Esophagus squamous epithelium (tissue), 5 donors: Measurements from ENCODE around the gene NUP210L. TPM values are rescaled to one million over a fixed set of nuclear protein-coding genes. Genes with fewer than 3 reads are reported as not detected.
"Not testable (repeated sequence)": the region's sequence is repeated elsewhere in the genome, so short reads cannot be mapped to it uniquely, and the experiment has no call there.

Experiments used
- DNase-seq: peaks from one replicate; lab custom pipeline; 2025; lab: John Stamatoyannopoulos, UW
- H3K27ac ChIP-seq, 4 donors: fragments of 200-600 bp; sonication (generic); one replicate each; pipeline ENCODE4 v1.5.1; 2016 to 2019; ENCODE audit warnings: mild to moderate bottlenecking in 1 of 4
- H3K27me3 ChIP-seq, 4 donors: fragments of 200-600 bp; sonication (generic); 1 replicate in 3 of 4; 2 replicates in 1 of 4; pipeline versions ENCODE4 v1.5.1 to v1.6.0; 2017 to 2021; ENCODE audit warnings: antibody characterized with exemption in 1 of 4
- H3K36me3 ChIP-seq, 3 donors: fragments of 200-600 bp; sonication (generic); one replicate each; pipeline ENCODE4 v1.5.1; 2016 to 2019
- H3K4me1 ChIP-seq, 3 donors: fragments of 200-600 bp; sonication (generic); one replicate each; pipeline ENCODE4 v1.5.1; 2017 to 2019
- H3K4me3 ChIP-seq, 4 donors: fragments of 200-600 bp; sonication (generic); 1 replicate in 3 of 4; 2 replicates in 1 of 4; pipeline ENCODE4 v1.5.1; 2016 to 2019; ENCODE audit warnings: mild to moderate bottlenecking in 2 of 4, moderate library complexity in 1 of 4
- H3K9me3 ChIP-seq, 3 donors: fragments of 200-600 bp; sonication (generic); one replicate each; pipeline ENCODE4 v1.5.1; 2016 to 2019
- POLR2A ChIP-seq, 4 donors: fragments of 450-650 bp; IDR thresholded peaks; one replicate each; pipeline ENCODE4 v1.6.1; 2017; ENCODE audit warnings: antibody characterized with exemption in 4 of 4, mild to moderate bottlenecking in 4 of 4, moderate library complexity in 3 of 4
- WGBS, 2 donors: methylation state at CpG; one replicate each; pipeline ENCODE4 v1.1.5; 2018; 5-methylcytosine and 5-hydroxymethylcytosine counted together
- intact Hi-C: fragments of 100-400 bp; cut with DNase I; formaldehyde crosslinking; loops from one replicate; pipeline ENCODE4 v1.15.0; 2022
- total RNA-seq, 4 donors: library from RNA; depleted of rRNA; stranded (reverse); fragments of >200 nt; gene quantifications; one replicate each; pipeline ENCODE4 v1.1.0, GENCODE V29; 2016
- TF ChIP-seq, protein P1 (sequence below), 6 experiments: fragments of 450-650 bp in 4 of 6; fragments of 200-600 bp in 2 of 6; sonication (generic) in 2 of 6; IDR thresholded peaks; one replicate each; pipeline ENCODE4 v1.5.1; 2016 to 2019; ENCODE audit warnings: antibody characterized with exemption in 6 of 6, mild to moderate bottlenecking in 4 of 6, moderate library complexity in 4 of 6
- donor health status: DM: yes; HTN: yes; CAD: no.

NUP210L gene
- total RNA-seq, 4 donors from 2014 or later: 0.09 to 0.19 TPM; not detected in 2

DNA sequence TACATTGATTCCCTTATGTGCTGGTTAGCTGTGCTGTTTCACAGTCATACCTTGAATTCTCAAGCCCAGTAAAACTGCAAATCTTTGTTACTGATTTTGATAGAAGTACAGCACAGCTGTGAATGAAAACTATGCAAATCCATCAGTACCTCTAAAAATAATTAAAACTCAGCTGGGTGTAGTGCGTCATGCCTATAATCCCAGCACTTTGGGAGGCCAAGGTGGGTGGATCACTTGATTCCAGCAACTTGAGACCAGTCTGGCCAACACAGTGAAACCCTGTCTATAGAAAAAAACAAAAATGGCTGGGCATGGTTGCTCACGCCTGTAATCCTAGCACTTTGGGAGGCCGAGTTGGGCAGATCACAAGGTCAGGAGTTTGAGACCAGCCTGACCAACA is 61.2 kb downstream of the NUP210L start:
- Histone ChIP-seq H3K9me3 (no peaks in the 10 kb centered on the region), H3K27ac (no peak overlapping the region), H3K27me3 (no peaks in the 10 kb centered on the region), H3K4me1 (no peaks in the 10 kb centered on the region), H3K36me3 (no peaks in the 10 kb centered on the region), H3K4me3 (no peak overlapping the region)
- TF ChIP-seq, protein P1, sequence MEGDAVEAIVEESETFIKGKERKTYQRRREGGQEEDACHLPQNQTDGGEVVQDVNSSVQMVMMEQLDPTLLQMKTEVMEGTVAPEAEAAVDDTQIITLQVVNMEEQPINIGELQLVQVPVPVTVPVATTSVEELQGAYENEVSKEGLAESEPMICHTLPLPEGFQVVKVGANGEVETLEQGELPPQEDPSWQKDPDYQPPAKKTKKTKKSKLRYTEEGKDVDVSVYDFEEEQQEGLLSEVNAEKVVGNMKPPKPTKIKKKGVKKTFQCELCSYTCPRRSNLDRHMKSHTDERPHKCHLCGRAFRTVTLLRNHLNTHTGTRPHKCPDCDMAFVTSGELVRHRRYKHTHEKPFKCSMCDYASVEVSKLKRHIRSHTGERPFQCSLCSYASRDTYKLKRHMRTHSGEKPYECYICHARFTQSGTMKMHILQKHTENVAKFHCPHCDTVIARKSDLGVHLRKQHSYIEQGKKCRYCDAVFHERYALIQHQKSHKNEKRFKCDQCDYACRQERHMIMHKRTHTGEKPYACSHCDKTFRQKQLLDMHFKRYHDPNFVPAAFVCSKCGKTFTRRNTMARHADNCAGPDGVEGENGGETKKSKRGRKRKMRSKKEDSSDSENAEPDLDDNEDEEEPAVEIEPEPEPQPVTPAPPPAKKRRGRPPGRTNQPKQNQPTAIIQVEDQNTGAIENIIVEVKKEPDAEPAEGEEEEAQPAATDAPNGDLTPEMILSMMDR (IDR thresholded peaks at IDR 0.05): no peak
- TF ChIP-seq POLR2A (IDR thresholded peaks at IDR 0.05): no peak
- WGBS, 2 donors: 69 to 74% methylated on average over 3 of the region's 3 CpGs
- DNase-seq: no peak
- intact Hi-C loops: no loop called here

DNA sequence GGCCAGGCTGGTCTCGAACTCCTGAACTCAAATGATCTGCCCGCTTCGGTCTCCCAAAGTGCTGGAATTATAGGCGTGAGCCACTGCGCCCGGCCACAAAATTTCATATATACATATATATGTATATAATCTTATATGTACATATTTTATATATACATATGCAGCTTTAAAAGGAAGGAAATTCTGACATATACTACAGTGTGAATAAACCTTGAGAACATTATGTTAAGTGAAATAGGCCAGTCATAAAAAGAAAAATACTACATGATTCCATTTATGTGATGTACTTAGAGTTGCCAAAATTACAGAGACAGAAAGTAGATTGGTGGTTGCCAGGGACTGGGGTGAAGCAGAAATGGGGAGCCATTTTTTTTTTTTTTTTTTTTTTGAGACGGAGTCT is 63.2 kb downstream of the NUP210L start:
- H3K4me3 ChIP-seq: no peak overlapping the region
- WGBS, 2 donors: 92 to 96% methylated on average over 7 of the region's 7 CpGs
- DNase-seq: no peak
- H3K36me3 ChIP-seq: no peaks in the 10 kb centered on the region
- no peak overlapping the region for H3K27ac ChIP-seq
- intact Hi-C loops: no loop called here
- no peaks in the 10 kb centered on the region for H3K27me3 ChIP-seq
- no peak for TF ChIP-seq POLR2A (IDR thresholded peaks at IDR 0.05)
- TF ChIP-seq, protein P1 (IDR thresholded peaks at IDR 0.05): no peak
- H3K9me3 ChIP-seq: no peaks in the 10 kb centered on the region
- H3K4me1 ChIP-seq: no peaks in the 10 kb centered on the region

DNA sequence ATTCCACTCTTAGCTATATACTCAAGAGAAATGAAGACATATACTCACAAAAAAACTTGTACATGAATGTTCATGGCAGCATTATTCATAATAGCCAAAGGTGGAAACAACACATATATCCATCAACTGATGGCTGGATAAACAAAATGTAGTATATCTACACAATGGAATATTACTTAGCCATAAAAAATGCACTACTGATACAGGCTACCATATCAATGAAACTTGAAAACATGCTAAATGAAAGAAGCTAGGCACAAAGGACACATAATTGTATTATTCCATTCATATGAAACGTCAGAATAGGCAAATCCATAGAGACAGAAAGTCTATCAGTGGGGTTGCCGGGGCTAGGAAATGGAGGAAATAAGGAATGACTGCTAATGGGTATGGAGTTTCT is 67.3 kb downstream of the NUP210L start:
- H3K4me3 ChIP-seq: no peak overlapping the region

DNA sequence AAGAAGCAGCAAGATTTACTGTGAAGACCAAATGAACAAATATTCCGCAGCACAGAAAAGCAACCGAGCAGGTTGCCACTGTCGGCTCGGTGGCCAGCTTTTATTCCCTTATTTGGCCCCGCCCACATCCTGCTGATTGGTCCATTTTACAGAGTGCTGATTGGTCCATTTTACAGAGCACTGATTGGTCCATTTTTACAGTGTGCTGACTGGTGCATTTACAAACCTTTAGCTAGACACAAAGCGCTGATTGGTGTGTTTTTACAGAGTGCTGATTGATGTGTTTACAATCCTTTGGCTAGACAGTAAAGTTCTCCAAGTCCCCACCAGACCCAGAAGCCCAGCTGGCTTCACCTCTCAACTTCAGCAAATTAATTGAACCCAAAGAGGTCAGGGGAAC is 71.8 kb downstream of the NUP210L start:
- intact Hi-C loops, H3K4me3 ChIP-seq, H3K4me1 ChIP-seq, H3K9me3 ChIP-seq, DNase-seq, H3K27ac ChIP-seq, H3K36me3 ChIP-seq, H3K27me3 ChIP-seq: not testable (repeated sequence)
- WGBS, 2 donors: 62 to 81% methylated on average over 6 of the region's 6 CpGs

More for the DNA sequence above, 67.3 kb downstream of the NUP210L start:
- 65 to 82% methylated on average over 2 of the region's 2 CpGs for WGBS, 2 donors
- DNase-seq: no peak
- Histone ChIP-seq H3K4me1 (no peaks in the 10 kb centered on the region), H3K27me3 (no peaks in the 10 kb centered on the region), H3K9me3 (no peaks in the 10 kb centered on the region), H3K27ac (no peak overlapping the region), H3K36me3 (no peaks in the 10 kb centered on the region)
- intact Hi-C loops: no loop called here
- no peak for TF ChIP-seq POLR2A (IDR thresholded peaks at IDR 0.05)
- TF ChIP-seq, protein P1 (IDR thresholded peaks at IDR 0.05): no peak

DNA sequence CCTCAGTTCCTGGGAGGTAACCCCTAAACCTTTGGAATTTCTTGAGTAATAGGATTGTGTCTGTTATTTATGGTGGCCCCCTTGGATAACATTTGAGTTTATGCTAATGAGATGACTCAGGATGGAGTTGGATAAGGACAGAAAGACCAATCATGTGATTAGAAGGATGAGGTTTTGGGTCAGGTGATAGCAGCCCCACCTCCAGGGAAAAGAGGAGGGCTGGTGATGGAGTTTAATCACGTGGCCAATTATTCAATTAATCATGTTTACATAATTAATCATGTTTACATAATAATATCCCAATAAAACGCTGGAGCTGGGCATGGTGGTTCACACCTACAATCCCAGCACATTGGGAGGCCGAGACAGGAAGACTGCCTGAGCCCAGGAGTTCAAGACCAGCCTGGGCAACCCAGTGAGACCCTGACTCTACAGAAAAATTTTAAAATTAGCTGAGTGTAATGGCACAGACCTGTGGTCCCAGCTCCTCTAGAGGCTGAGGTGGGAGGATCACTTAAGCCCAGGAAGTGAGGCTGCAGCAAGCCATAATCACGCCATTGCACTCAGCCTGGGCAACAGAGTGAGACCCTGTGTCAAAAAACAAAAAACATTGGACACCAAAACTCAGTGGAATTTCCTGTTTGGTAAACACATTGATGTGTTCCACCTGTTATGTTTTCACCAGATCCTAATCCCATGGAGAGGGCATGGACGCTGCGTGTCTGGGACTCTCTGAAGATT is 73.3 kb downstream of the NUP210L start:
- Histone ChIP-seq H3K27ac (no peak overlapping the region), H3K9me3 (no peaks in the 10 kb centered on the region), H3K4me1 (no peaks in the 10 kb centered on the region), H3K4me3 (no peak overlapping the region), H3K27me3 (no peaks in the 10 kb centered on the region), H3K36me3 (no peaks in the 10 kb centered on the region)
- no peak for TF ChIP-seq POLR2A (IDR thresholded peaks at IDR 0.05)
- TF ChIP-seq, protein P1 (IDR thresholded peaks at IDR 0.05): no peak
- intact Hi-C loops: no loop called here
- WGBS, 2 donors: 68 to 69% methylated on average over 6 of the region's 6 CpGs
- DNase-seq: no peak
